SU-DHL-6 (cell line): ENCODE results near the gene NR2F2.

Source experiments
- H2AFZ ChIP-seq: fragments of 200-600 bp; sonication (generic); 2 replicates; pipeline ENCODE4 v1.6.1; 2014; ENCODE audit warnings: low read depth, mild to moderate bottlenecking, moderate library complexity, mixed read lengths, antibody characterized with exemption, low read length; ENCODE audit not compliant: severe bottlenecking
- H3F3A ChIP-seq: fragments of 200-600 bp; shearing (Covaris generic); 2 replicates; pipeline ENCODE4 v1.6.0; 2016; ENCODE audit warnings: antibody characterized with exemption, mild to moderate bottlenecking; ENCODE audit not compliant: insufficient read depth
- H3K27ac ChIP-seq: fragments of 200-600 bp; sonication (generic); 2 replicates; pipeline ENCODE4 v1.5.1; 2016; ENCODE audit warnings: low read depth, mild to moderate bottlenecking, low read length, moderate library complexity, mixed read lengths
- H3K27me3 ChIP-seq: fragments of 200-600 bp; sonication (generic), shearing (Covaris generic); 2 replicates; pipeline ENCODE4 v1.6.0; 2014; ENCODE audit warnings: mild to moderate bottlenecking, low read length
- H3K36me3 ChIP-seq: fragments of 200-600 bp; sonication (generic); 2 replicates; pipeline ENCODE4 v1.6.1; 2014; ENCODE audit warnings: mild to moderate bottlenecking, low read length, mixed read lengths
- H3K4me2 ChIP-seq: fragments of 300-600, 200-600 bp; shearing (Covaris generic), sonication (generic); 2 replicates; pipeline ENCODE4 v1.6.0; 2014; ENCODE audit warnings: low read length, low read depth, mild to moderate bottlenecking; ENCODE audit not compliant: poor library complexity, severe bottlenecking
- H3K4me3 ChIP-seq: fragments of 200-600 bp; sonication (generic); 2 replicates; pipeline ENCODE4 v1.5.1; 2014; ENCODE audit warnings: antibody characterized with exemption, low read length, mild to moderate bottlenecking, mixed read lengths; ENCODE audit not compliant: insufficient read depth, poor library complexity, severe bottlenecking
- H3K79me2 ChIP-seq: fragments of 200-600 bp; sonication (generic); 2 replicates; pipeline ENCODE4 v1.6.1; 2014; ENCODE audit warnings: mild to moderate bottlenecking, low read length, moderate library complexity; ENCODE audit not compliant: insufficient read depth
- H3K9ac ChIP-seq: fragments of 200-600 bp; sonication (generic); 2 replicates; pipeline ENCODE4 v1.7.0; 2014; ENCODE audit warnings: mild to moderate bottlenecking, low read length
- H3K9me2 ChIP-seq: fragments of 200-600 bp; sonication (generic); replicated peaks from 2 replicates; pipeline ENCODE4 v1.6.1; 2014; ENCODE audit warnings: low read length; ENCODE audit not compliant: insufficient read depth
- H3K9me3 ChIP-seq: fragments of 200-600 bp; sonication (generic); 2 replicates; pipeline ENCODE4 v1.6.1; 2014; ENCODE audit warnings: low read length, mixed read lengths; ENCODE audit not compliant: insufficient read depth
- H4K20me1 ChIP-seq: fragments of 200-600 bp; sonication (generic); 2 replicates; pipeline ENCODE4 v1.6.1; 2014; ENCODE audit warnings: low read depth, mild to moderate bottlenecking, antibody characterized with exemption, low read length, moderate library complexity, mixed read lengths
- EZH2phosphoT487 ChIP-seq: fragments of 200-600 bp; sonication (generic), shearing (Covaris generic); conservative IDR thresholded peaks from 2 replicates; pipeline ENCODE4 v1.6.1; 2018; ENCODE audit warnings: mild to moderate bottlenecking, antibody characterized with exemption, low read length, moderate library complexity, mixed read lengths
- TF ChIP-seq, protein P1 (sequence below): fragments of 200-600 bp; sonication (generic); IDR thresholded peaks from one replicate; pipeline ENCODE4 v1.5.1; 2017; ENCODE audit warnings: antibody characterized with exemption, mild to moderate bottlenecking, low read length, moderate library complexity; ENCODE audit not compliant: insufficient read depth, poor library complexity, severe bottlenecking

The NR2F2 gene

GRCh38 chr15:96304839-96305238 lies 25.7 kb upstream of the NR2F2 start:
- no peaks in the 10 kb centered on the region for H3F3A ChIP-seq
- H3K79me2 ChIP-seq = no peaks in the 10 kb centered on the region
- H3K9me3 ChIP-seq = no peaks in the 10 kb centered on the region
- no peaks in the 10 kb centered on the region; the same call in 1 of the 2 replicates for H3K27me3 ChIP-seq
- H2AFZ ChIP-seq = no peak overlapping the region
- H3K27ac ChIP-seq = no peak overlapping the region
- H3K9me2 ChIP-seq = no peaks in the 10 kb centered on the region
- TF ChIP-seq, protein P1, sequence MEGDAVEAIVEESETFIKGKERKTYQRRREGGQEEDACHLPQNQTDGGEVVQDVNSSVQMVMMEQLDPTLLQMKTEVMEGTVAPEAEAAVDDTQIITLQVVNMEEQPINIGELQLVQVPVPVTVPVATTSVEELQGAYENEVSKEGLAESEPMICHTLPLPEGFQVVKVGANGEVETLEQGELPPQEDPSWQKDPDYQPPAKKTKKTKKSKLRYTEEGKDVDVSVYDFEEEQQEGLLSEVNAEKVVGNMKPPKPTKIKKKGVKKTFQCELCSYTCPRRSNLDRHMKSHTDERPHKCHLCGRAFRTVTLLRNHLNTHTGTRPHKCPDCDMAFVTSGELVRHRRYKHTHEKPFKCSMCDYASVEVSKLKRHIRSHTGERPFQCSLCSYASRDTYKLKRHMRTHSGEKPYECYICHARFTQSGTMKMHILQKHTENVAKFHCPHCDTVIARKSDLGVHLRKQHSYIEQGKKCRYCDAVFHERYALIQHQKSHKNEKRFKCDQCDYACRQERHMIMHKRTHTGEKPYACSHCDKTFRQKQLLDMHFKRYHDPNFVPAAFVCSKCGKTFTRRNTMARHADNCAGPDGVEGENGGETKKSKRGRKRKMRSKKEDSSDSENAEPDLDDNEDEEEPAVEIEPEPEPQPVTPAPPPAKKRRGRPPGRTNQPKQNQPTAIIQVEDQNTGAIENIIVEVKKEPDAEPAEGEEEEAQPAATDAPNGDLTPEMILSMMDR = no peak
- TF ChIP-seq EZH2phosphoT487 = no peak
- H3K4me2 ChIP-seq = no peak overlapping the region
- H3K4me3 ChIP-seq = no peak overlapping the region
- no peak overlapping the region for H3K9ac ChIP-seq
- no peaks in the 10 kb centered on the region for H3K36me3 ChIP-seq
- H4K20me1 ChIP-seq = no peaks in the 10 kb centered on the region

DNA sequence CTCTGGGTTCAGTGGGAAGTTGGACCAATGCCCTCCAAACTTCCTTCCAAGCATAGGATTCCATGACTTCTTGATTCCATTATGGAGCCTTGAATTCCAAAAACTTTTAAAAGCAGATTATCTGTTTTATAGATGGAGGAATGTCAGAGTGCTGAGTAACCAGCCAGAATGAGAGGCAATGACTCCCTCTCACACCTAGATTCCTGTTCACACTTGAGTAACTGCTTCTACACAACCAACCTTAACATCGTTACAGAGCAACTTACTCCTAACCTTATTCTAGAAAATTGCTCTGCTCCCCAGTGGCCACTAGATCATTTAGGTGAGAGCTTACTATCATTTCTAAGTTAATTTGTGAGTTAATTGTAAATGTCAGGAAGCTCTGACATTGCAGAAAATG lies 24.2 kb upstream of the NR2F2 start:
- Histone ChIP-seq H4K20me1 (no peaks in the 10 kb centered on the region), H3K9ac (no peak overlapping the region), H2AFZ (no peak overlapping the region), H3F3A (no peaks in the 10 kb centered on the region), H3K27ac (no peak overlapping the region), H3K79me2 (no peaks in the 10 kb centered on the region), H3K9me2 (no peaks in the 10 kb centered on the region), H3K9me3 (no peaks in the 10 kb centered on the region), H3K36me3 (no peaks in the 10 kb centered on the region), H3K4me2 (no peak overlapping the region), H3K4me3 (no peak overlapping the region), H3K27me3 (no peaks in the 10 kb centered on the region; the same call in 1 of the 2 replicates)
- TF ChIP-seq, protein P1 = no peak
- TF ChIP-seq EZH2phosphoT487 = no peak

DNA sequence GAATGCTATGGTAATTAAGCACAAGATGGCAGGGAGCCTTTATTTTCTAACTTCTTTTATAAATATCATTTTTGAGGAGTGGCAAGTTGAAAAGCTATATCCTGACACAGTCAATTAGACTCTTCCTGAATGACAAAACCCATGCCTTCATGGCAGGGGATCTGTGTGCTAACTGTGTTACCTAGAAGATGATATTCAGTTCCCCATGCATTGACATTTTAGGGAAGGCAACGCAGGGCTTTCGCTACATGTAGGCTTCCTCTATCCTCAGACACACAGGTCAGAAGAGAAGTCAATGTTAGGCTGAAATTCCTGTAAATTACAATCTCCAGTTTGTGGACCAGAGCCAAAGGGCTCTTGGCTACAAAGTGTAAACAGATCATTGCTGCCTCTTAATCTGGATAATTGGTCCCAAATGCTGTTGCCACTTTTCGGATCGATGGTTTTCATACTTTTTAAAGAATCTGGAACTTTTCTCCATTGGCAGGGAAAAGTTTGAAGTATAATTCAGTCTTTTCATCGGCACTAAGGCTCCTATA lies 22.6 kb upstream of the NR2F2 start:
- H3K9ac ChIP-seq = no peak overlapping the region
- no peak overlapping the region for H2AFZ ChIP-seq
- no peaks in the 10 kb centered on the region for H3K9me2 ChIP-seq
- no peaks in the 10 kb centered on the region for H3F3A ChIP-seq
- H4K20me1 ChIP-seq = no peaks in the 10 kb centered on the region
- H3K4me3 ChIP-seq = no peak overlapping the region
- TF ChIP-seq EZH2phosphoT487 = no peak
- TF ChIP-seq, protein P1 = no peak
- no peaks in the 10 kb centered on the region for H3K36me3 ChIP-seq
- H3K27ac ChIP-seq = no peak overlapping the region
- no peaks in the 10 kb centered on the region for H3K79me2 ChIP-seq
- no peak overlapping the region for H3K4me2 ChIP-seq
- no peaks in the 10 kb centered on the region for H3K9me3 ChIP-seq
- no peaks in the 10 kb centered on the region for H3K27me3 ChIP-seq
